Activated naive CD4-positive, alpha-beta T cell treated with anti-CD3 and anti-CD28 coated beads, Interleukin-2, amount 50 U/mL, for 72 hours (primary cell): ENCODE data around the gene PSMB4. TPM values are rescaled to one million over a fixed set of nuclear protein-coding genes. Genes with fewer than 3 reads are reported as not detected.
"Not testable (repeated sequence)": the region's sequence is repeated elsewhere in the genome, so short reads cannot be mapped to it uniquely, and the experiment has no call there.

ENCODE experiments used
- ATAC-seq, 2 donors: fragments of 150-1000 bp; cut with Tn5 transposase; 2 replicates each; pipeline ENCODE4 v1.10.0; 2021; ENCODE audit warnings: mild to moderate bottlenecking in 2 of 2, moderate library complexity in 2 of 2
- DNase-seq, 2 donors: peaks; one replicate each; pipeline ENCODE4 v3.0.0; 2021 to 2022; ENCODE audit warnings: low spot score in 2 of 2
- H3K27ac Mint-ChIP-seq, 2 donors: one replicate each; pipeline ENCODE4 v1.8.0; 2022; ENCODE audit warnings: mild to moderate bottlenecking in 2 of 2, mixed read lengths in 2 of 2
- H3K36me3 Mint-ChIP-seq, 2 donors: one replicate each; pipeline ENCODE4 v1.8.0; 2022; ENCODE audit warnings: mixed read lengths in 2 of 2
- H3K9me3 Mint-ChIP-seq, 2 donors: one replicate each; pipeline ENCODE4 v1.8.0; 2022; ENCODE audit warnings: mixed read lengths in 2 of 2
- total RNA-seq, 2 donors: library from RNA; stranded (reverse); gene quantifications; one replicate each; pipeline ENCODE4 v1.2.3, GENCODE V29; 2022

PSMB4 gene
- total RNA-seq, 2 donors from 2014 or later: 318 to 462 TPM

- ATAC-seq: no peak
- peaks cover 8 to 17% of the 10 kb centered on the region in 2 donors for H3K36me3 Mint-ChIP-seq
- no peak overlapping the region for H3K27ac Mint-ChIP-seq
These were observed 7.9 kb downstream of the PSMB4 start for GRCh38 chr1:151407304-151407703.

GRCh38 chr1:151408891-151409290 lies 9.5 kb downstream of the PSMB4 start:
- H3K27ac Mint-ChIP-seq: peak overlapping the region in 1 of 2 donors; percentile 48
- ATAC-seq: no peak

More at GRCh38 chr1:151407304-151407703, 7.9 kb downstream of the PSMB4 start:
- DNase-seq: no peak
- no peaks in the 10 kb centered on the region for H3K9me3 Mint-ChIP-seq

GRCh38 chr1:151411884-151412283 lies 12.5 kb downstream of the PSMB4 start:
- DNase-seq (no peak), ATAC-seq (no peak)
- H3K9me3 Mint-ChIP-seq: no peaks in the 10 kb centered on the region
- no peak overlapping the region for H3K27ac Mint-ChIP-seq
- peaks cover 8 to 13% of the 10 kb centered on the region in 2 donors for H3K36me3 Mint-ChIP-seq

More at GRCh38 chr1:151408891-151409290, 9.5 kb downstream of the PSMB4 start:
- no peaks in the 10 kb centered on the region for H3K9me3 Mint-ChIP-seq
- DNase-seq: no peak
- H3K36me3 Mint-ChIP-seq: peaks cover 8 to 9% of the 10 kb centered on the region in 2 donors

- DNase-seq: no peak
- no peak overlapping the region for H3K27ac Mint-ChIP-seq
- ATAC-seq: peak in 1 of 2 donors; percentile 13
- peaks cover 0 to 10% of the 10 kb centered on the region in 2 donors for H3K36me3 Mint-ChIP-seq
- H3K9me3 Mint-ChIP-seq: no peaks in the 10 kb centered on the region
These were observed 16.9 kb downstream of the PSMB4 start for GRCh38 chr1:151416231-151416630.

- ATAC-seq (no peak), DNase-seq (no peak)
- no peaks in the 10 kb centered on the region for H3K9me3 Mint-ChIP-seq
- H3K36me3 Mint-ChIP-seq: peaks cover 0 to 7% of the 10 kb centered on the region in 2 donors
- H3K27ac Mint-ChIP-seq: no peak overlapping the region
These were observed 18.7 kb downstream of the PSMB4 start for GRCh38 chr1:151418081-151418480.

GRCh38 chr1:151419819-151420218 lies 20.4 kb downstream of the PSMB4 start:
- Mint-ChIP-seq H3K36me3 (peaks cover 5% of the 10 kb centered on the region in 2 donors), H3K27ac (no peak overlapping the region), H3K9me3 (no peaks in the 10 kb centered on the region)
- DNase-seq: no peak
- no peak for ATAC-seq

- H3K27ac Mint-ChIP-seq: peak overlapping the region in 1 of 2 donors; percentile 63
- no peaks in the 10 kb centered on the region for H3K9me3 Mint-ChIP-seq
- peaks cover 0 to 10% of the 10 kb centered on the region in 2 donors for H3K36me3 Mint-ChIP-seq
- ATAC-seq (no peak), DNase-seq (no peak)
These were observed 25.7 kb downstream of the PSMB4 start for GRCh38 chr1:151425103-151425502.

GRCh38 chr1:151428068-151428467 lies 28.7 kb downstream of the PSMB4 start:
- ATAC-seq: no peak
- Mint-ChIP-seq H3K9me3 (no peaks in the 10 kb centered on the region), H3K27ac (peak overlapping the region in 1 of 2 donors; percentile 39), H3K36me3 (peaks cover 0 to 10% of the 10 kb centered on the region in 2 donors)
- no peak for DNase-seq

GRCh38 chr1:151433827-151434226 lies 34.5 kb downstream of the PSMB4 start:
- not testable (repeated sequence) for H3K9me3 Mint-ChIP-seq, ATAC-seq, DNase-seq, H3K36me3 Mint-ChIP-seq, H3K27ac Mint-ChIP-seq

GRCh38 chr1:151435174-151435573 lies 35.8 kb downstream of the PSMB4 start:
- no peaks in the 10 kb centered on the region for H3K36me3 Mint-ChIP-seq
- no peaks in the 10 kb centered on the region for H3K9me3 Mint-ChIP-seq
- ATAC-seq: no peak
- H3K27ac Mint-ChIP-seq: no peak overlapping the region
- no peak for DNase-seq

GRCh38 chr1:151436985-151437384 lies 37.6 kb downstream of the PSMB4 start:
- no peak for DNase-seq

GRCh38 chr1:151437396-151437795 lies 38.0 kb downstream of the PSMB4 start:
- H3K9me3 Mint-ChIP-seq, H3K36me3 Mint-ChIP-seq, ATAC-seq, DNase-seq: not testable (repeated sequence)
- H3K27ac Mint-ChIP-seq: peak overlapping the region in 1 of 2 donors; percentile 77

More at GRCh38 chr1:151436985-151437384, 37.6 kb downstream of the PSMB4 start:
- ATAC-seq: no peak
- H3K9me3 Mint-ChIP-seq: no peaks in the 10 kb centered on the region
- peak overlapping the region in 1 of 2 donors; percentile 77 for H3K27ac Mint-ChIP-seq
- H3K36me3 Mint-ChIP-seq: peaks cover 0 to 5% of the 10 kb centered on the region in 2 donors

- DNase-seq: peak in 1 of 2 donors; percentile 61
- Mint-ChIP-seq H3K36me3 (peaks cover 0 to 5% of the 10 kb centered on the region in 2 donors), H3K27ac (no peak overlapping the region), H3K9me3 (no peaks in the 10 kb centered on the region)
- ATAC-seq: peak; percentile 91 to 92
These were observed 44.7 kb downstream of the PSMB4 start for GRCh38 chr1:151443846-151444782.

- ATAC-seq (no peak), DNase-seq (no peak)
- peaks cover 0 to 5% of the 10 kb centered on the region in 2 donors for H3K36me3 Mint-ChIP-seq
- H3K9me3 Mint-ChIP-seq: no peaks in the 10 kb centered on the region
- no peak overlapping the region for H3K27ac Mint-ChIP-seq
These were observed 45.4 kb downstream of the PSMB4 start for GRCh38 chr1:151444783-151445177.

- H3K9me3 Mint-ChIP-seq: no peaks in the 10 kb centered on the region
- peaks cover 0 to 6% of the 10 kb centered on the region in 2 donors for H3K36me3 Mint-ChIP-seq
- H3K27ac Mint-ChIP-seq: no peak overlapping the region
- ATAC-seq (no peak), DNase-seq (no peak)
These were observed 48.3 kb downstream of the PSMB4 start for GRCh38 chr1:151447696-151448095.
